ENCODE measurements around the gene CDC42. TPM values are rescaled to one million over a fixed set of nuclear protein-coding genes. Genes with fewer than 3 reads are reported as not detected.

The CDC42 gene
- total and polyA plus RNA-seq, 7 donors: 71.6 to 135 (median 119) TPM

- Histone ChIP-seq H3K36me3 (ENCODE audit: insufficient read depth in 1 of 2, low read depth in 1 of 2) (peaks cover 0 to 6% of the 10 kb centered on the region in 2 donors), H3K4me1 (peaks cover 70% of the 10 kb centered on the region), H3K9me3 (no peaks in the 10 kb centered on the region), H3K27ac (peak overlapping the region; percentile 51), H3K4me3 (peak overlapping the region; percentile 46), H3K27me3 (ENCODE audit: insufficient read depth in 3 of 3, low read length in 2 of 3) (no peaks in the 10 kb centered on the region)
- 48 to 54% (median 51%) methylated on average over 2 of the region's 2 CpGs for WGBS, 3 donors
- intact Hi-C loops (cut with DNase I): no loop called here
- ATAC-seq (no peak), DNase-seq (no peak)
- TF ChIP-seq CTCF (IDR thresholded peaks at IDR 0.05): no peak
Measured at GRCh38 chr1:22056936-22057335, 4.4 kb downstream of the CDC42 start.

- Histone ChIP-seq H3K9me3 (no peaks in the 10 kb centered on the region), H3K27ac (peak overlapping the region; percentile 51), H3K27me3 (ENCODE audit: insufficient read depth in 3 of 3, low read length in 2 of 3) (no peaks in the 10 kb centered on the region), H3K4me3 (peak overlapping the region; percentile 6), H3K4me1 (peaks cover 75% of the 10 kb centered on the region), H3K36me3 (ENCODE audit: insufficient read depth in 1 of 2, low read depth in 1 of 2) (peaks cover 0 to 6% of the 10 kb centered on the region in 2 donors)
- no peak for TF ChIP-seq CTCF (IDR thresholded peaks at IDR 0.05)
- WGBS, 3 donors: 84 to 90% (median 86%) methylated on average over 10 of the region's 10 CpGs
- intact Hi-C loops (cut with DNase I): no loop called here
- DNase-seq (no peak), ATAC-seq (no peak)
Measured at GRCh38 chr1:22057861-22058260, 5.4 kb downstream of the CDC42 start.

GRCh38 chr1:22064751-22065402 lies 12.4 kb downstream of the CDC42 start:
- Histone ChIP-seq H3K4me3 (peak overlapping the region; percentile 22), H3K36me3 (ENCODE audit: insufficient read depth in 1 of 2, low read depth in 1 of 2) (no peaks in the 10 kb centered on the region), H3K27ac (no peak overlapping the region), H3K4me1 (peaks cover 84% of the 10 kb centered on the region), H3K9me3 (no peaks in the 10 kb centered on the region), H3K27me3 (ENCODE audit: insufficient read depth in 3 of 3, low read length in 2 of 3) (no peaks in the 10 kb centered on the region)
- no peak for TF ChIP-seq CTCF (IDR thresholded peaks at IDR 0.05)
- intact Hi-C loops (cut with DNase I): no loop called here
- WGBS, 3 donors: 66 to 73% (median 68%) methylated on average over 12 of the region's 12 CpGs
- DNase-seq (no peak), ATAC-seq (no peak)

GRCh38 chr1:22071511-22071910 lies 19.0 kb downstream of the CDC42 start:
- WGBS, 3 donors: 83 to 86% (median 83%) methylated on average over 2 of the region's 2 CpGs
- no peak for TF ChIP-seq CTCF (IDR thresholded peaks at IDR 0.05)
- ATAC-seq (no peak), DNase-seq (no peak)
- no peaks in the 10 kb centered on the region for H3K9me3 ChIP-seq
- H3K27me3 ChIP-seq (ENCODE audit: insufficient read depth in 3 of 3, low read length in 2 of 3): no peaks in the 10 kb centered on the region
- H3K36me3 ChIP-seq (ENCODE audit: insufficient read depth in 1 of 2, low read depth in 1 of 2): peaks cover 3 to 4% of the 10 kb centered on the region in 2 donors
- intact Hi-C loops (cut with DNase I): no loop called here
- H3K4me1 ChIP-seq: peaks cover 78% of the 10 kb centered on the region
- H3K27ac ChIP-seq: no peak overlapping the region
- no peak overlapping the region for H3K4me3 ChIP-seq

GRCh38 chr1:22074803-22075202 lies 22.3 kb downstream of the CDC42 start:
- DNase-seq: no peak
- WGBS, 3 donors: 5 to 11% (median 6%) methylated on average over 1 of the region's 1 CpG
- Histone ChIP-seq H3K4me3 (no peak overlapping the region), H3K36me3 (ENCODE audit: insufficient read depth in 1 of 2, low read depth in 1 of 2) (peaks cover 4 to 20% of the 10 kb centered on the region in 2 donors), H3K9me3 (no peaks in the 10 kb centered on the region), H3K4me1 (peaks cover 71% of the 10 kb centered on the region), H3K27me3 (ENCODE audit: insufficient read depth in 3 of 3, low read length in 2 of 3) (no peaks in the 10 kb centered on the region), H3K27ac (peak overlapping the region; percentile 6)
- intact Hi-C loops (cut with DNase I): no loop called here
- ATAC-seq: no peak
- no peak for TF ChIP-seq CTCF (IDR thresholded peaks at IDR 0.05)
